ENCODE results near the gene SLC39A3.
"Not testable (repeated sequence)": the region's sequence is repeated elsewhere in the genome, so short reads cannot be mapped to it uniquely, and the experiment has no call there.

The SLC39A3 gene

DNA sequence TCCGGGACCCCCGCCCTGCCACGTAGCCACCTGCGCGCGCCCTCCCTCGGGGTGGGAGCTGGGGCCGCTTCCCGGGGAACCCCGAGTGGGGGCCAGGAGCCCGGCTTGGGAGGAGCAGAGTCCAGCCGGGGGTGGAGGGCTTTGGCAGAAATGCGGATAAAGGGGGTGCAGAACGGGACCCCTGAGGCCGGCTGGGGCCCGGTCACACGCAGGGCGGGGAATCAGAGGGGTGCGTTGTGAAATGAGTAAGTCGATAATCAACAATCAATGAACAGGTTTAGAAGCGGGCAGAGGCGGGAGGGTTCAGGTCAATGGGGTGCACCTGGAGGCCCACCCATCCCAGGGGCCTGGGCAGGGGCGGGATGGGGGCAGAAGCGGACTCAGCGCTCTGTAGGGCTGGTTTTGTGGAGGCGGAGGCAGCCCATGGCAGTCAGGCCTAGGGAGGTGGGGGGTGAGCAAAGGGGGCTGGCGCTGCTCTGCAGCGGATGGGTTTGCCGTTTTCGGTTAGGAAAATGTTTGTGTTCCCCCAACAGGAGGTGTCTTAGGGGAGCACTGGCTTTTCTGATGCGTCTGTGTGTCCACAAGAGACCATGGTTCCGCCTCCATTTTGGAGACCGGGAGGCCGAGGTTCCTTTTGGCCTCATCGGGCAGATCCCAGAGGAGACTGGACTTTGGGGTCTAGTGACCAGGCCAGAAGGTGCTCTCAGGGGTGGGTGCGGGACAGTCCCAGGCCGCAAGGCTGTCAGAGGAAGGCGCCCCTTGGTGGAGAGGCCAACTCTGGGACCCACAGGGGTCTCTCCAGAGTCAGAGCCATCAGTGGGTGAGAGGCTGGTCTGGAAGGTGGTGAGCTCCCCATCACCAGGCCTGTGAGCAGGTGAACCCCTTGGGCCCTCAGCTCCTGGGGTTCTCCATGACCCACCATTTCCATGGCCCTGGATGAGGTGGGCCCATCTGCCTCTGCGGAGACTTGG lies 18.0 kb downstream of the SLC39A3 start:
- no peak for DNase-seq

DNA sequence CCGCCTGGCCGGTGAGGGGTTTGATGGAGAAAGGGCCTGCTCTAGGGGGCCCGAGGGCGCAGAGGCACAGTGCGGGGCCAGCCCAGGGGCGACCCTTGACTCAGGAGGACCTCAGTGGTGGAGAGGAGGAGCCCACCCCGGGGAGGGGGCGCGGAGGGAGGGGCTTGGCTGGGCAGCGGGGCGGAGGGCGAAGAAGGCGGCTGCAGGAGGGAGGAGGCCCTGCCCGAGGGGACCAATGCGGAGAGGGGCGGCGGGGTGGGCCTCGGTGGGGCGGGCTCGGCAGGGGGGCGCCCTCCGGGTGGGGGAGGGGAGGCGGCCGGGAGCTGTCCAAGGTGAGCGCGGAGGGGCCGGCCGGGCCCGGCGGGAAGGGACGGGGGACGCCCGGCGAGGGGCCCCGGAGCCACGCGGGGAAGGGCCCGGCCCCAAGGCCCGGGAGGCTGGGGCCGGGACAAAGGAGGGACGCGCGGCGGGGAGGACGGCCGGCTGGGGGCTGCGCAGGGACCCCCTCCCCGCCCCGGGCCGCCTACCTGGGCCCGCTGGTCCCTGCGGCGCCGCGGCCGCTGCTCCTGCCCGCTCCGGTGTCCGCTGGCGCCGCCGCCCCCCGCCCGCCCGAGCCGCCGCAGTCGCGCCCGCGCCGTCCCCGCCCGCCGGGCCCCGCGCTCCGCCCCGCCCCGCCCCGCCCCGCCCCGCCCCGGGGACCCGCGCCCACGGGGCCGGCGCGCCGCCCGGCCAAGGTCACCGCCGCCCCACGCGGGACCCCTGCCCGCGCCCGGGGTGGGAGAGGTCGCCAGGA lies 18.8 kb downstream of the SLC39A3 start, which contains the start of gene DIRAS1:
Gene DIRAS1, minus strand, starts transcription at position 596 of the 793 bp plus-strand sequence. CDS start 3,566 bp downstream, outside the sequence.
- DNase-seq, result no peak

DNA sequence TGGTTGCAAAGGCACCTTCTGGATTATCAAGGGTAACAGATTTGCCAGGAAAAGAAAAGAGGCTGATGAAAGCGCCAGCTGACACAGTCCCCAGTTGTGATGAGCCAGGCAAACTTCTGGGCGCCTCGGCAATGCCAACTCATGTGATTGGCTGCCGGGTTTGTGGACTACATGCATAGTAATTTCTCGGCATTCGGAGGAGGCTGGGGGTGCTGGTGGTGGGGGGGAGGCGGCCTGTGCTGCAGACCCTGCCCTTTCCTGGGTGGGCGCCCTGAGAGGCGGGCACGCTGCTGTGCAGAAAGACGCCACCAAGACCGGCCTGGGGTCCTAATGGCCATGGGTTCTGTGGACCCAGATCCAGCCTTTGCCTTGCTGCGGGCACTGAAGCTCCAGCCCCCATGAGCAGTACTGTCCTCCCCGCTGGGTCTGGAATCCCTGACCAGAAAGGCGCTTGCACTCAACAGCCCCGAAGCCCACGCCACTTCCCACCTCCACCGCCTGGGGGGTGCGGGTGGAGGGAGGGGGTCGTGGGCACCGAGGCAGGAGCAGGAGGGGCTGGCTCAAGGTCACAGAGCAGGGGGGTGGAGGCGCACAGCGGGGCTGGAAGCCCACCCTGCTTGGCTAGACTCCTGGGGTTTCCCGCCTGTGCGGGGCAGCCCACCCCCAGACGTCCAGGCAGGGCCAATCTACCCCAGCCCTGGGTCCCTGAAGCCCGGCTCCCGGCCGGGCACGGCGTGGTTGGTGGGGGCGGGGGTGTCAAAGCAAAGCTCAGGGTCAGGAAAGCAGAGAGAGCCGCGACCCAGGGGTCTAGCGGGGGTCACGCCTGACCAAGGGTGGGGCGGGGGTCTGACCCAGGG lies 19.7 kb downstream of the SLC39A3 start:
- peak; percentile 59 for DNase-seq

DNA sequence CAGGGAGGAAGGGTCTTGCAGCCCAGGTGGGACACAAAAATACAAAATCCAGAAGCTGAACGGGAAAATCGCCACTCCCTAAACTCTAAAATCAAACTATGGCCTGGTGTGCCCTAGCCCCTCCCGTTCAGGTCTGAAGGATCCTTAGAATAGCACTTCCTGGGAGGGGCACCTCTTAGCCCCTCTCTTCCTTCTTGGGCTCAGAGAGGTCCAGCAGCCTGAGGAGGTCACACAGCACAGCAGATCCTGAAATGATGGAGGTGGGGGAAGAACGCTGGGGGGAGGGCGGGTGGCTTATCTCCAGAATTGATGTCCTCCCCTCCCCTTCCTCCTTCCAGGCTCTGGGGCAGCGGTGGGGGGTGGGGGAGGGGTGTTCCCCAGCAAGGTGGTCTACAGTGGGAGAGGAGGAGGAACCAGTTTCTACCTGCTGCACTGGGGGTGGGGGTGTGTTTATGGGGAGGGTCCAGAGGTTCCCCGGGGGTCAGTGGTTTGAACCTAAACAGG lies 20.5 kb downstream of the SLC39A3 start:
- no peak for DNase-seq

DNA sequence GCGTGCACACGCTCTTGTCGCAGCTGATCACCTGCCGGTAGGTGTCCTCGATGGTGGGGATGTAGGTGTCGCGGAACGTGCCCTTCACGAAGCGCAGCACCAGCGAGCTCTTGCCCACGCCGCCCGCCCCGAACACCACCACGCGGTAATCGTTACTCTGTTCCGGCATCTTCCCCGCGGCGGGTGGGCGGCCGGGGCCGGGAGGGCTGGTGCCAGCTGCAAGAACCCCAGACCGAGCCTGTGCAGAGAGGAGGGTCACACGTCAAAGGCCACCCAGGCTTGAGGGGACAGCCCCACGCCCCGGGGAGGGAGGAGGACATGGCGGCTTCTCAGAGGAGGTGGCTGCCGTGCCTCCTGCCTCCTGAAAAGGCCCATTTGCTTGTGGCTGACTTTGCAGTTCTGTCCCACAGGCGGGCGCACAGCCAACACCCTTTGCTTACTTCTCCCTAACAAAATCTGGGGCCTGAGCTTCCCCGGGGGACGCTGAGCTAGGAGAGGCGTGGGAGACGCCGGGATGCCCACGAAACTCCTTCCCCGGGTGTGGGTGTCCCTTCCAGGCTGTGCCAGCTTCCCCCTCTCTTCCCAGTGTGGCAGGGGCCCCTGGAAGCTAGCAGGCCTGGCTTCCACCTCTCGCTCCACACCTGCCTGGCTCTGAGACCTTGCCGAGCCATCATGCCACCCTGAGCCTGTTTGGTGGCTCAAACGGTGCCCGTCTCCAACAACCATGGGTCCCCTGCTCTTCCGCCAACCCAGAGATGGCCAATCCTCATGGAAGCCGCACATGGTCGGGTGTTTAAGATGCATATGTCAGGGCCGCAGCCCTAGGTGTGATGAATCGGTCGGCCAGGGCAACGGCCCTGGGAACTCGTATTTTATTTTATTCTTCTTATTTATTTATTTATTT lies 21.9 kb downstream of the SLC39A3 start:
- no peak for DNase-seq

DNA sequence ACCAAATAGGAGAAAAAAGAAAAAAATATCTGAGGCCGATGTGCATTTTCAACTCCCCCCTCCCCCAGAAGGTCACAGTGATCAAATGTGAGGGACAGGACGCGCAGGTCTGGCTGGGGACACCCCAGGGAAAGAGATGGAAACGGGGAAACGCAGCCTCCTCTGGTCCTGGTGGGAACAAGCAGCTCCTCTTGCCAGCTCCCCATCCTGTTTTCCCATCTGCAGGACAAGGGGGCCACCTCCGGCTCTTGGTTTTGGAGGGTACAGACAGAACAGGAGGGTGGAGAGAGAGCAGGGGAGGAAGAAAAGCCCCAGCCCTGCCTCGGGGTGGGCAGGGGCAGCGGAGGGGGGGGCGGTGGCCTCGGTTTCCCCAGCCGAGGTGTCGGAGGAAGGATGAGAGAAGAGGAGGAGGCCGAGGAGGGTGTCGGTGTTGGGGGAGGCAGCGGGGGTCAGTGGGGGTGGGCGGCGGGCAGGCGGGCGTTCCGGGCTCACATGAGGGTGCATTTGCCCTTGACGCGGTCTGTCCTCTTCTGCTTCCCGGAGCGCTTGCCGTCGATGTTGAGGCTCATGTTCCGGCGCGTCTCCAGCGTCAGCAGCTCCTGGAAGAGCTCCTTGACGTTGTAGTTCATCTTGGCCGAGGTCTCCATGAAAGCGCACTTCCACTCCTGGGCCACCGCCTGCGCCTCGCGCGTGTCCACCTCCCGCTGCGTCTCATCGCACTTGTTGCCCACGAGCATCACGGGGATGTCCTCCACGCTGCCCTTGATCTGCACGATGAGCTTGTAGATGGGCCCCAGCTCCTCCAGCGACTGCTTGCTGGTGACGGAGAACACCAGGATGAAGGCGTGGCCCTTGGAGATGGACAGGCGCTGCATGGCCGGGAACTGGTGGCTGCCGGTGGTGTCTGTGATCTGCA lies 22.8 kb downstream of the SLC39A3 start:
- no peak for DNase-seq

DNA sequence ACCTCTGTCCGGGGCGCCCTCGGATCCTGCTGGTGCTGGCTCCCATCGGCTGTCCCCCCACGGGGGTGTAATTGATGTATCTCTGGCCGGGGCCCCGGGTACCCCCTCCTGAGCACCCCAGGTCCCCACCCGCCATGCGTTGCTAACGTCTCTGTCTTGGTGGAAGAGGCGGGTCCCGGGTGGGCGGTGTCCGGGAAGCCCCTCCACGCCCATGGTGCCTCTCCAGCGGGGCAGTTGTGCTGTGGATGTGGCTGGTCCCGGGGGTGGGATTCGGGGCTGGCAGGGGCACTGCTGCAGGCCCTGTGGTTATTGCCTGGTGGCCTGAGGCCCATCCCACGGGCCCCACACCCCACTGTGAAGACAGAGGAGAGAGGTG lies 23.6 kb downstream of the SLC39A3 start:
- no peak for DNase-seq

DNA sequence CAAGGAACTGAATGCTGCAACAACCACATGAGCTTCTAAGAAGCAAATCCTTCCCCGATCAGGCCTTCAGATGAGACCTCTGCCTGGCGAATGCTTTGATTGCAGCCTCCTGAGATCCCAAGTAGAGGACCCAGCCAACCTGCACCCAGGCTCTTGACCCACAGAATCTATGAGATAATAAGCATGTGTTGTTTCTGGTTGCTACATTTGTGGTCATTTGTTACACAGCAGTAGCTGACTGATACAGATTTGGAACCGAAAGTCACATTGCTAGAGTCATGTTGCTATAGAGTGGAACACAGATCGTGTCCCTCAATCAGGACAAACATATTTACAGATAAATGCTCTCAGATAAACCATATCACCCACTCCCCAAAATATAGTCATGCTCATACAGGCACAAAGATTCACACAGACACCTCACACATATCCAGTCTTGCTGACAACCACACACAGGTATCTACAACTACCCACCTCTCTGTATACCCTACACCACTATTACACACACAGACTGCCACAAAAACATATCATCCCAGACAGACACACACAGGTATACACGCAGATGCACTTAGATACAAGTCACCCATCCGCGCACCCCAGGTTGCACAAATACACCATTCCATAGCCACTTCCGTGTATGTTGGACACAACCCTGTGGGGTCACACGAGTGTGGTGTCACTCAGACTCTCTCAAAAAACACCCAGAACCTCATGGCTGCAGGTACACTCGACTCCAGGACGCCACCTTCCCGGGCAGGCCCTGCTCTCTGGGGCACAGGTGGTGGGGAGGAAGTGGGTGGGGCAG lies 24.1 kb downstream of the SLC39A3 start:
- no peak for DNase-seq

DNA sequence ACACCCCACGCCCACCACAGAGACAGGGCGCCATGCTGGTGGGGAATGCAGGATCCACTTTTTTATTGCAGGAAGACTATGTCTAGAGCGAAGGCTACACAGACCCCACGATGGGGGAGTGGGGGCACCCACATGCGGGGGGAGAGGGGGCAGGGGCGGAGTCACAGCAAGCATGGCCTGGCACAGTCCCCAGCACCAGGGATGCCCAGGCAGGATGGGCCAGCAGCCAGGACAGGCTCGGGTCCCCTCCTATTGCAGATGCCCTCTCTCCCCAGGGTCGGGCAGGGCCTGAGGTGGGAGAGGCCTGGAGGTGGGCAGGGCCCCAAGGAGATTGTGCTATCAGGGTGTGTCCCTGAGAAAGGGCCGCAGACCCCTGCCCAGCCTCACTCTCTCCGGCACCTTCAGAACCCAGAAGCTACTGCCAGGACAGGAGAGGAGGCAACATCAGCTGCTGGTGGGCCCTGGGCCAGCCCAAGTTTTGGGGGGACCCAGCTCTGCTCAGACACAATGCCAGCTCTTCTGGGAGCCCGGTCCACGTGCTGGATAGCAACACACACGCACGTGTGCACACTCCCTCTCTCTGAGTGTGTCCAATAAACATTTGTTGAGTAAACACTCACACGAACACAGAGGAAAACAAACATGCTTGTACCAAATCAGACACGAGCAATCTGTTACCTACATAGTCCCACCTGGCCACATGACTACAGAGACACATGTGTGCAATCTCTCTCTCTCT lies 25.1 kb downstream of the SLC39A3 start:
- DNase-seq, result no peak

DNA sequence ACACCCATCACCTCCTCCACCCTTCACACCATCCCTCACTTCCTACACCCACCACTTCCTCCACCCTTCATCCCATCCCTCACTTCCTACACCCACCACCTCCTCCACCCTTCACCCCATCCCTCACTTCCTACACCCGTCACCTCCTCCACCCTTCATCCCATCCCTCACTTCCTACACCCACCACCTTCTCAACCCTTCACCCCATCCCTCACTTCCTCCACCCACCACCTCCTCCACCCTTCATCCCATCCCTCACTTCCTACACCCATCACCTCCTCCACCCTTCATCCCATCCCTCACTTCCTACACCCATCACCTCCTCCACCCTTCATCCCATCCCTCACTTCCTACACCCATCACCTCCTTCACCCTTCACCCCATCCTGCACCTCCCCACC lies 25.7 kb downstream of the SLC39A3 start:
- DNase-seq, result not testable (repeated sequence)

DNA sequence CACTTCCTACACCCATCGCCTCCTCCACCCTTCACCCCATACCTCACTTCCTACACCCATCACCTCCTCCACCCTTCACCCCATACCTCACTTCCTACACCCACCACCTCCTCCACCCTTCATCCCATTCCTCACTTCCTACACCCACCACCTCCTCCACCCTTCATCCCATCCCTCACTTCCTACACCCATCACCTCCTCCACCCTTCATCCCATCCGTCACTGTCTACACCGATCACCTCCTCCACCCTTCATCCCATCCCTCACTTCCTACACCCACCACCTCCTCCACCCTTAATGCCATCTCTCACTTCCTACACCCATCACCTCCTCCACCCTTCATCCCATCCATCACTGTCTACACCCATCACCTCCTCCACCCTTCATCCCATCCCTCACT lies 26.6 kb downstream of the SLC39A3 start:
- DNase-seq, result not testable (repeated sequence)

DNA sequence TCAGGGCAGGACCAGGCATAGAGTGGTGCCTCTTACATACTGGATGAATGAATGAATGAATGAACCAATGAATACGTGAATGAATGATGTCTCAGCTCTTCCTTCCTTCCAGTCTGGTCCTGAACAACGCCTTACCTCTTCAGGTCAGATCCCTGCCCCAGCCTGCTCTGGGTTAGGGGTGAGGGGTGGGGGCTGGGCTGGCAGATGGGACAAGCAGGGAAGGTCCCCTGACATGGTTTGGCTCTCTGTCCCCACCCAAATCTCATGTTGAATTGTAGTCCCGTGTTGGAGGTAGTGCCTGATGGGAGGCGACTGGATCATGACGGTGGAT lies 28.0 kb downstream of the SLC39A3 start:
- DNase-seq, result no peak

DNA sequence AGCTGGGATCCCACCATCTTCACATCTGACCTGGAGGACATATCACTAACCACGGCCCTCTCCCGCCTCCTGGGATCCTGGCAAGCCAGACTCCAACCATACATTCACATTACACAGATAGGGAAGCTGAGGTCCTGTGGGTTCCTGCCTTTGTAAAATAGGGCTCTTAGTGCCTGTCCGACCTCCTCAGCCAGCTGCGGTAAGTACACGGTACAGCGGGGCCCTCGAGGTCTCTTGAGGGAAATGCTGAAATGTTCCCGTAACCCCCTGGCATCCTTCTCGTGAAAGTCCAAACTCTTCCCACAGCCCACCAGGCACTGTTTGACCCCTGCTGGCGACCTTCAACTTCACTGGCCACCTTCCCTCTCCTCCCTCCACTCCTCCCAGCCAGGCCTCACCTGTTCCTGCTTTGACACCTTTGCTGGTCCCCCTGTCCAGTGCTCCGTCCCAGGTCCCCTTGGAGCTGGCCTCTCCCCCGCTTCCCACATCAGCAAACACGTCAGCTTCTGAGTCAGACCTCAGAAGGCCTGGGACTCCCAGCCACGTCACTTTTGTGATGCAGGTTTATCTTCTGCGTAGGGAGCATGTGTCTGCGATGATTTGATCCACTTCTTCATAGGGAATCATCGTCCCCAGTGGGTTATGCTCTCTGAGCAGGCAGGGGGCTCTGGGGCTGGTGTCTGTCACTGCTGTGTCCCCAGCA lies 28.5 kb downstream of the SLC39A3 start:
- DNase-seq, result no peak

DNA sequence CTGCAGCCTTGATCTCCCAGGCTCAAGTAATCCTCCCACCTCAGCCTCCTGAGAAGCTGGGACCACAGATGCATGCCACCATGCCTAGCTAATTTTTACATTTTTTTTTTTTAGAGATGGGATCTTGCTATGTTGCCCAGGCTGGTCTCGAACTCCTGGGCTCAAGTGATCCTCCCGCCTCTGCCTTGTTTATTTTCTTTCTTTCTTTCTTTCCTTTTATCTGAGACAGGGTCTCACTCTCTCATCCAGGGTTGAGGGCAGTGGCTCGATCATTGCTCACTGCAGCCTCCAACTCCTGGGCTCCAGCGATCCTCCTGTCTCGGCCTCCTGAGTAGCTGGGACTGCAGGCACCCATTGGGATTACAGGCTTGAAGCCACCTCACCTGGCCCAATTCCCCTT lies 33.6 kb downstream of the SLC39A3 start:
- no peak for DNase-seq

DNA sequence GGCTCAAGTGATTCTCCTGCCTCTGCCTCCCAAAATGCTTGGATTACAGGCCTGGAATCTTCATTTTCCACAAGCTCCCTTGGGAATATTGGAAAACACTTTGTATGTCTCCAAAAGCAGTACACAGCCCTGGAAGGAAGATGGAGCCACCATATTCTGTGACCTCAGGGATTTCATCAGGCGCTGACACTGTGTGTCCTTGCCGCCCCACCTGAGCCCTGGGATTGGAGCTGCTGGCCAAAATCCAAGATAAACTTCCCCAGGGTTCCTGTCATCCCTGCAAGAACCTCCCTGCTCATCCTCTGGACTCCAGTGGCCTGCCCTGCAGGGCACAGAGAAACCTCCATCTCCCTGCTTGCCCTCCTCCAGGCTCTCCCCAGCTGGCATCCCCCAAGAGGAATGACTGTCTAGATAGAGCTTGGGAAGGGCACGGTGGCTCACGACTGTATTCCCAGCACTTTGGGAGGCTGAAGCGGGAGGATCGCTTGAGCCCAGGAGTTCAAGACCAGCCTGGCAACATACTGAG lies 36.1 kb downstream of the SLC39A3 start:
- no peak for DNase-seq

DNA sequence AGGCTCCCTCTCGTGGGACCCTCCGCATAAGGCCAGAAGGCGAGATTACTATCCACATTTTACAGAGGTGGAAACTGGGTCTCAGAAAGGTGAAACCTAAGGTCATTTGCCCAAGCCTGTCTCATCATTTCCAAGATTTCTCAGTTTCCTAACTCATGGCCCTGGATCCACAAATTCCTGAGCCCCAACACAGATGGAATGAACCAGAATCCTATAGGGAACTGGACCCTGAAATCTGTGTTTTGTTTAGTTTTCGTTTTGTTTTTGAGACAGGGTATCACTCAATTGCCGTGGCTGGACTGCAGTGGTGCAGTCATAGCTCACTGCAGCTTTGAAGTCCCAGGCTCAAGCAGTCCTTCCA lies 36.8 kb downstream of the SLC39A3 start:
- no peak for DNase-seq

DNA sequence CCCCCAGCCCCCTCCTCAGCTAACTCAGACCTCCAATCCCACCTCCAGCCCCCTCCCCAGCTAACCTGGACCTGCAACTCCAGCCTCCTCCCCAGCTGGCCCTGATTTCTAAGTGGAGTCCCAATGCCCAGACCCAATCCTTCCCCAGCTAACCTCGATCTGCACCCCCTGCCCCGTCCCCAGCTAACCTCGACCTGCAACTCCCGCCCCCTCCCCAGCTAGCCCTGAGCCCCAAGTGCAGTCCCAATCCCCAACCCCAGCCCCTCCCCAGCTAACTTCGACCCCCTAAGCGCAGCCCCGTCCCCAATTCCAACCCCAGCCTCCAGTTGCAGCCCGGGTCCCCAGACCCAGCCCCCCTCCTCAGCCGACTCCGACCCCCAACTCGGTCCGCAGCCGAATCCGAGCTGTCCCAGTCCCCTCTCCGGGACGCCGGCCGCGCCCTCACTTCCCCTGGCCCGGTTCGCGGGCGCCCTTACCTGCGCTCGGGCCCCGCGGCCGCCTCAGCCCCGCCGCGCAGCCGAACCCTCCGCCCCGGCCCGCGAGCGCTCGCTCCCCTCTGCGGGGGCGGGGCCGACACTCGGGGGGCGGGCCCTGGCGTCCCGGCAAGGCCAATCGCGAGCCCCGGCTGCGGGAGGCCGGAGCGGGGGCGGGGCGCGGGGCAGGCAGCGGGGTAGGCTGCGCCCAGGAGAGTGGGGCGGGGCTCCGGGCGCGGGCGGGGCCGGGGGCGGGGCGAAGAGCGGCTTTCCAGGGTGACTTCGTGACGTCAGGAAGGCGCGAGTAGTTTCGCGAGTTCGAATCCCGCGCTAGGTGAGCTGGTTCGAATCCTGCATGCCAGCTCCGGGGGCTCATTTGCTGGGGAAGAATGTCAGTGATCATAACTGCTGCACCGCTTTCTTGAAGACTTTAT lies 37.4 kb downstream of the SLC39A3 start, which contains the start of gene GNG7:
Gene GNG7, minus strand, starts transcription at position 525 of the 907 bp plus-strand sequence. CDS start 182,006 bp downstream, outside the sequence.
- peak; percentile 57 for DNase-seq
